ENCODE measurements around the gene CALHM1. TPM values are rescaled to one million over a fixed set of nuclear protein-coding genes. Genes with fewer than 3 reads are reported as not detected.
"Not testable (repeated sequence)": the region's sequence is repeated elsewhere in the genome, so short reads cannot be mapped to it uniquely, and the experiment has no call there.

CALHM1 gene
- total RNA-seq, 6 donors from 2014 or later = not detected

DNA sequence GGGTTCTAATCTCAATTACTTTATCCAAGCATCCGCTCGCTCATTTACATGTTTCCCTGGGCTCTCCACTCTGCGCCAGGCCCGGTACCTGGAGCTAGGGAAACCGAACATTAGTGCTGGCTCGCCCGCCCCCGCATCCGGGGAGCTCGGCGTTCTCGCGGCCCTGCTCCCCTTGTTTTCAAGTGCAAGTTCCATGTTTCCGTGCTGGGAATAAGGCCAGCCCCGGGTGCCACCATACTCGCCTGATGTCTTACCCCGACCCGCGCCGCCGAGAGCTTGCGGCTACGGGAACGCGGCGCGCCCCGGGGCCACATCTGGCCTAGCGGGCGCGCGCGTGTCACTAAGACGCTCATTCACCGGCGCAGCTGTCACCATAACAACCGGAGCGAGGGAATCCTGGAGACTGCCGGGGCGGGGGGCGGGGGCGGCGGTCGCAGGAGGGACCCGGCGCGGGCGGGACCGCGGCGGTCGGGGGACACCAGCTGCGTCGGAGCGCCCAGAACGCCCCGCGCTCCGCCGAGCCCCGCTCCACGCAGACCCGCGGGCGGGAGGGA lies 34.7 kb upstream of the CALHM1 start, which contains the start of gene NEURL1:
TSS of gene NEURL1 (plus strand) at position 344 of the 554 bp plus-strand sequence. CDS start 683 bp downstream, outside the sequence.
- no peak within 1 kb of the TSS for H3K27ac ChIP-seq
- whole genome bisulfite sequencing, 2 donors = 4 to 8% methylated on average over 13 to 33 of the region's 65 CpGs
- H3K4me1 ChIP-seq = peaks cover 15 to 17% (median 15%) of the 10 kb centered on the region in 4 donors
- H3K27me3 ChIP-seq = peaks cover 0 to 26% (median 11%) of the 10 kb centered on the region in 4 donors
- no peaks in the 10 kb centered on the region for H3K36me3 ChIP-seq
- DNase-seq (peak in 1 of 2 donors; percentile 79), ATAC-seq (ENCODE audit: low FRiP score in 2 of 2) (peak in 1 of 2 donors; percentile 33)
- no peaks in the 10 kb centered on the region for H3K9me3 ChIP-seq
- no peak for TF ChIP-seq POLR2AphosphoS5 (IDR thresholded peaks at IDR 0.05)
- no peak for TF ChIP-seq EP300 (IDR thresholded peaks at IDR 0.05)
- TF ChIP-seq, protein P1, sequence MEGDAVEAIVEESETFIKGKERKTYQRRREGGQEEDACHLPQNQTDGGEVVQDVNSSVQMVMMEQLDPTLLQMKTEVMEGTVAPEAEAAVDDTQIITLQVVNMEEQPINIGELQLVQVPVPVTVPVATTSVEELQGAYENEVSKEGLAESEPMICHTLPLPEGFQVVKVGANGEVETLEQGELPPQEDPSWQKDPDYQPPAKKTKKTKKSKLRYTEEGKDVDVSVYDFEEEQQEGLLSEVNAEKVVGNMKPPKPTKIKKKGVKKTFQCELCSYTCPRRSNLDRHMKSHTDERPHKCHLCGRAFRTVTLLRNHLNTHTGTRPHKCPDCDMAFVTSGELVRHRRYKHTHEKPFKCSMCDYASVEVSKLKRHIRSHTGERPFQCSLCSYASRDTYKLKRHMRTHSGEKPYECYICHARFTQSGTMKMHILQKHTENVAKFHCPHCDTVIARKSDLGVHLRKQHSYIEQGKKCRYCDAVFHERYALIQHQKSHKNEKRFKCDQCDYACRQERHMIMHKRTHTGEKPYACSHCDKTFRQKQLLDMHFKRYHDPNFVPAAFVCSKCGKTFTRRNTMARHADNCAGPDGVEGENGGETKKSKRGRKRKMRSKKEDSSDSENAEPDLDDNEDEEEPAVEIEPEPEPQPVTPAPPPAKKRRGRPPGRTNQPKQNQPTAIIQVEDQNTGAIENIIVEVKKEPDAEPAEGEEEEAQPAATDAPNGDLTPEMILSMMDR (IDR thresholded peaks at IDR 0.05) = no peak
- TF ChIP-seq POLR2A (IDR thresholded peaks at IDR 0.05) = no peak
- H3K4me3 ChIP-seq = peak within 1 kb of the TSS in 3 of 4 donors; percentile 50 to 59 (median 56)

DNA sequence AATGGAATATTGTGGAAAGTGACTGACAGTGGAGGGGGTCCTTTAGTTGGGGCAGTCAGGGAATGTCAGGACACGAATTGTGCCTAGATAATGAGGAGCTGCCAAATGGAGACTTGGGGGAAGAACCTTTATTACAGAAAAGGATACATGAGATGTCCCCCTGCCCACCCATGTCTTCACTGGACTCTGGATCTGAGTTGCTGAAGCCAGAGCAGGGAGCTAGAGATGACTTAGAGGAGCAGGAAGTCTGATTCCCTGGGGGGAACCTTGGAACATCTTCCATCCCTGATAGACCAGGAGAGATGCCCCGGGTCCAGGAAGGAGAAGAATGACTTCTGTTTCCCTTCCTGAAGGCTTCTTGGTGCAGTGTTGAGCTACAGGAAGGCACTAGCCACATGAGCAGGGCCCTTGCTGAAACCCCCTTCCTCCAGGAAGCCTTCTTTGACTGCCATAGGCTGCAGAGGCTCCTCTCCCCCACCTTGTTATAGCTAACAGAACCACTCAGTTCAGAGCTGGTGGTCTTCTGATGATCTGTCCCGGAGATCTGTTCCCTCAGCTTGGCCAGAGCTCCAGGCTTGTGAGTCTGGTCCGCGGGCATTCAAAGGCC lies 34.1 kb upstream of the CALHM1 start:
- no peak for TF ChIP-seq POLR2AphosphoS5 (IDR thresholded peaks at IDR 0.05)
- DNase-seq (no peak), ATAC-seq (ENCODE audit: low FRiP score in 2 of 2) (no peak)
- Histone ChIP-seq H3K27ac (no peak overlapping the region), H3K9me3 (no peaks in the 10 kb centered on the region), H3K36me3 (no peaks in the 10 kb centered on the region), H3K27me3 (peaks cover 0 to 26% (median 11%) of the 10 kb centered on the region in 4 donors), H3K4me3 (no peak overlapping the region), H3K4me1 (peaks cover 15 to 17% (median 15%) of the 10 kb centered on the region in 4 donors)
- WGBS, 2 donors = 71 to 74% methylated on average over 5 of the region's 5 CpGs

DNA sequence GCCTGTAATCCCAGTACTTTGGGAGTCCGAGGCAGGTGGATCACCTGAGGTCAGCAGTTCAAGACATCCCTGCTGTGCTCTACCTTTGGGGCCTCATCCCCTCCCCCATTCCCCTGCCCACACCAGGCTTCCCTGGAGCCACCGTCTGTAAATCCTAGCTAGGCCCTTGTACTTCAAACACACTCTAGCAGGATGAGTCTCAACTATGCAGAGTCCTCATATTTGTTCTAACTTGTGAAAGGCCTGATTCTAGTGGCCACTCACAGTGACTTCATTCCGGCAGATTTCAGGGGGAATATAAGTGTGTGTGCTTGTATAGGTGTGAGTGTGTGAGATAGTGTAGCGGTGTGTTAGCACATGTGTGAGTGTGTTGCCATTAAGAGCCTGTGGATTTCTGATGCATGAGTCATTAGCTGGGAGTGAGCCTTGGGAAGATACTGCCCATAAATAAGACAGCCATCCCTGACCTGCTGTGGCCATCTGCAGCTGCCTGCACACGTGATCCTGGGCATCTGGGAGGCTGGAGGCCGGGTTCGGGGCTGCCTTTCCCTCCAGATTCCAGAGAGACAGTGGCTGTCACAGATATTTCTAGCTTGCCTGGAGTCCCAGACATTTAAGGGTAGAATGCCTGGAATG lies 33.1 kb upstream of the CALHM1 start:
- peak; percentile 37 to 57 for ATAC-seq (ENCODE audit: low FRiP score in 2 of 2)
- TF ChIP-seq POLR2A (IDR thresholded peaks at IDR 0.05) = no peak
- no peak for TF ChIP-seq EP300 (IDR thresholded peaks at IDR 0.05)
- TF ChIP-seq, protein P1 (IDR thresholded peaks at IDR 0.05) = no peak
- no peak for TF ChIP-seq POLR2AphosphoS5 (IDR thresholded peaks at IDR 0.05)
- DNase-seq = no peak
- Histone ChIP-seq H3K4me3 (no peak overlapping the region), H3K9me3 (no peaks in the 10 kb centered on the region), H3K27me3 (peaks cover 0 to 26% (median 11%) of the 10 kb centered on the region in 4 donors), H3K4me1 (peaks cover 15 to 17% (median 15%) of the 10 kb centered on the region in 4 donors), H3K27ac (no peak overlapping the region), H3K36me3 (no peaks in the 10 kb centered on the region)
- 58 to 65% methylated on average over 7 of the region's 7 CpGs for WGBS, 2 donors

DNA sequence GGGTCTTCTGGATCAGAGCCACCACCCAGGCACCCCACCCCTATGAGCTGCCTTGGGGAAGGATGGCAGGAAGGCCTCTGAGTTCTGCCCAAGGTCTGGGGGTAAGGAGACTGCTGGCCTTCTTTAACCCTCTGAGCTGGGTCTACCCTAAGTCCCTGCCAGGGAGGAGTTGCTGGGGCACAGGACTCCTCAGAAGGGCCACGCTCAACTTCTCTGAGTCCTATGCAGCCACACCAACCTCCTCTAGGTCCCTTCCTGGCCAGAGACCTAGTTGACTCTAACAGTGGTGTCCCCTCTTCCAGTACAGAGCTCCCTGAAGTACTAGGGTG lies 32.2 kb upstream of the CALHM1 start:
- Histone ChIP-seq H3K27me3 (peaks cover 0 to 26% (median 11%) of the 10 kb centered on the region in 4 donors), H3K4me1 (peaks cover 15 to 17% (median 15%) of the 10 kb centered on the region in 4 donors), H3K4me3 (no peak overlapping the region), H3K27ac (no peak overlapping the region), H3K36me3 (no peaks in the 10 kb centered on the region), H3K9me3 (no peaks in the 10 kb centered on the region)
- TF ChIP-seq EP300 (IDR thresholded peaks at IDR 0.05) = no peak
- no peak for TF ChIP-seq POLR2A (IDR thresholded peaks at IDR 0.05)
- TF ChIP-seq, protein P1 (IDR thresholded peaks at IDR 0.05) = no peak
- TF ChIP-seq POLR2AphosphoS5 (IDR thresholded peaks at IDR 0.05) = no peak
- ATAC-seq (ENCODE audit: low FRiP score in 2 of 2) (no peak), DNase-seq (no peak)
- 67 to 100% methylated on average over 1 of the region's 1 CpG for WGBS, 2 donors

DNA sequence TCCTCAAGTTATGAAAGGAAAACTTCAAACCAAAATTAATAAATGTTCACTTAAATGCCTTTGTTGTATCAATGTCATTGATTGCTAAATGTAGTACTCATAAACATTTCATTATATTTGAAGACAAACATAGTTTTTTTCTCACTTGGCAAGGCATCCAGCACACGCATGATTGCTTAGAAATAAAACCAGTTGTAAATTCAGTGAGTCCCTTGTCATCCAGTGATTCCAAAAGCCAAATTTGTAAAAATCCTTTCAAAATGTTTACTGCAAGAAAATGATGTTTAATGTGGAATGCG lies 28.7 kb upstream of the CALHM1 start:
- no peak overlapping the region for H3K27ac ChIP-seq
- 89% methylated on average over 2 of the region's 2 CpGs for WGBS, 2 donors
- H3K4me3 ChIP-seq = no peak overlapping the region
- no peaks in the 10 kb centered on the region for H3K9me3 ChIP-seq
- TF ChIP-seq EP300 (IDR thresholded peaks at IDR 0.05) (no peak), POLR2AphosphoS5 (IDR thresholded peaks at IDR 0.05) (no peak)
- no peaks in the 10 kb centered on the region for H3K27me3 ChIP-seq
- no peaks in the 10 kb centered on the region for H3K4me1 ChIP-seq
- DNase-seq = no peak
- H3K36me3 ChIP-seq = no peaks in the 10 kb centered on the region
- ATAC-seq (ENCODE audit: low FRiP score in 2 of 2) = no peak

DNA sequence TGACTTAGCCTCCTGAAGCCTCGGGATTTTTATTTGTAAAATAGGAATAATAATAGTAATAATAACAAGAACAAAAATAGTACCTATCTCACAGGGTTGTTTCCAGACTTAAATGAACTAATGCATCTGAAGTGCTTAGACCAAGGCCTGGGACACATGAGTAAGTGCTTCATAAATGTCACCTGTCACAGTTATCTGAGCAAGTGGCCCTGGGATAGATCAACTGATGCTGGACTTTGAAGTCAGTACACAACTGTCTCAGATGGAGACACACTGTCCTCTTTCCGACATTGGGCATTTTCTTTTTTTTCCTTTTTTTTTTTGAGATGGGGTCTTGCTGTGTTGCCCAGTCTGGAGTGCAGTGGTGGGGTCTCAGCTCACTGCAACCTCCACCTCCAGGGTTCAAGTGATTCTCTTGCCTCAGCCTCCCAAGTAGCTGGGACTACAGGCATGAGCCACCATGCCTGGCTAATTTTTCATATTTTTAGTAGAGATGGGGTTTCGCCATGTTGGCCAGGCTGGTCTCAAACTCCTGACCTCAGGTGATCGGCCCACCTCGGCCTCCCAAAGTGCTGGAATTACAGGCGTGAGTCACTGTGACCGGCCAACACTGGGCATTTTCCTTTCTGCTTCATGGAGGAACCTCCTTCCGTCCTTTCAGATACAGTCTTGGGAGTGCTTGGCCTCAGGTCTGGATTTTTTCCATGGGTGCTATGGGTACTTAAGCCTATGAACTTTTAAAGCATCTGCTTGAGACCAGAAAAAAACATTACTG lies 28.1 kb upstream of the CALHM1 start:
- not testable (repeated sequence) for ATAC-seq (ENCODE audit: low FRiP score in 2 of 2); H3K9me3 ChIP-seq; H3K27me3 ChIP-seq; H3K4me1 ChIP-seq; H3K27ac ChIP-seq; H3K36me3 ChIP-seq; H3K4me3 ChIP-seq; DNase-seq
- 87 to 94% methylated on average over 8 of the region's 8 CpGs for WGBS, 2 donors
